ENCODE results near the gene NR5A2.

- TF ChIP-seq CTCF (conservative IDR thresholded peaks at IDR 0.05 in 1 of 2, IDR thresholded peaks at IDR 0.05 in 1 of 2; ENCODE audit: extremely low read depth in 1 of 2, insufficient read depth in 1 of 2, low read depth in 1 of 2, low read length in 2 of 2) (no peak), EZH2 (IDR thresholded peaks at IDR 0.05; ENCODE audit: borderline replicate concordance, low read length) (no peak)
Observed at GRCh38 chr1:200082329-200082728, 54.8 kb downstream of the NR5A2 start.

Measured in mammary epithelial cell (primary cell).